Lung (tissue), 12 donors: ENCODE results near the gene GPATCH2. TPM values are rescaled to one million over a fixed set of nuclear protein-coding genes. Genes with fewer than 3 reads are reported as not detected.

Source experiments
- ATAC-seq: fragments of 200-7000 bp; cut with Tn5 transposase; one replicate; pipeline ENCODE4 v1.9.1; 2020; ENCODE audit warnings: moderate number of reproducible peaks; ENCODE audit not compliant: insufficient read depth, low FRiP score
- DNase-seq, 3 donors: peaks; one replicate each; pipeline ENCODE4 v3.0.0-alpha.2; 2013 to 2017
- H3K27ac ChIP-seq, 2 donors: one replicate each; pipeline ENCODE4 v1.5.1; 2013; ENCODE audit warnings: mild to moderate bottlenecking in 2 of 2, moderate library complexity in 2 of 2, control low read depth in 1 of 2, inconsistent platforms in 1 of 2, low read depth in 1 of 2, low read length in 1 of 2
- H3K27me3 ChIP-seq, 3 donors: one replicate each; pipeline ENCODE4 v1.5.1; 2013; ENCODE audit warnings: low read length in 2 of 3; ENCODE audit not compliant: control insufficient read depth in 3 of 3, insufficient read depth in 3 of 3
- H3K36me3 ChIP-seq, 4 donors: one replicate each; pipeline ENCODE4 v1.5.1; 2013; ENCODE audit warnings: low read length in 4 of 4, mild to moderate bottlenecking in 1 of 4, moderate library complexity in 1 of 4; ENCODE audit not compliant: control insufficient read depth in 4 of 4, insufficient read depth in 4 of 4
- H3K4me1 ChIP-seq, 5 donors: one replicate each; pipeline ENCODE4 v1.5.1; 2013; ENCODE audit warnings: low read length in 5 of 5, mild to moderate bottlenecking in 2 of 5, moderate library complexity in 1 of 5; ENCODE audit not compliant: control insufficient read depth in 5 of 5, insufficient read depth in 5 of 5
- H3K4me3 ChIP-seq: one replicate; pipeline ENCODE4 v1.5.1; 2013; ENCODE audit warnings: mild to moderate bottlenecking, control low read depth, moderate library complexity
- H3K9ac ChIP-seq, 2 donors: one replicate each; pipeline ENCODE4 v1.5.1; 2013; ENCODE audit warnings: low read length in 2 of 2, control low read depth in 1 of 2; ENCODE audit not compliant: insufficient read depth in 1 of 2
- H3K9me3 ChIP-seq, 4 donors: one replicate each; pipeline ENCODE4 v1.5.1; 2013; ENCODE audit warnings: low read length in 3 of 4, mild to moderate bottlenecking in 1 of 4, moderate library complexity in 1 of 4; ENCODE audit not compliant: control insufficient read depth in 4 of 4, insufficient read depth in 3 of 4
- WGBS, 2 donors: extraction: QIAGEN DNeasy Blood & Tissue Kit; methylation state at CpG; one replicate each; pipeline ENCODE4 v1.1.7; 2013; 5-methylcytosine and 5-hydroxymethylcytosine counted together
- polyA plus RNA-seq, 2 donors: library from polyadenylated mRNA; stranded (reverse); fragments of 200-250 nt; gene quantifications; one replicate each; pipeline ENCODE4 v1.2.1, GENCODE V29; 2013
- total RNA-seq, 2 donors: library from RNA; depleted of rRNA in 1 of 2; stranded (reverse); fragments of >200 nt in 1 of 2; gene quantifications; one replicate each; pipeline ENCODE4 v1.2.1, GENCODE V29; 2014 to 2021
- TF ChIP-seq, protein P1 (sequence below): IDR thresholded peaks from 2 replicates; pipeline ENCODE4 v1.5.1; 2012; ENCODE audit warnings: mild to moderate bottlenecking; ENCODE audit errors: control extremely low read depth, extremely low read depth
- donor health status: control.
- donor health status: control.
- donor health status: Bipolar disorder and iron deficiency.
- donor health status: healthy.
- donor health status: DM: yes; HTN: yes; CAD: no.

The GPATCH2 gene
- total and polyA plus RNA-seq, 4 donors: 3.2 to 31.0 (median 8.3) TPM

DNA sequence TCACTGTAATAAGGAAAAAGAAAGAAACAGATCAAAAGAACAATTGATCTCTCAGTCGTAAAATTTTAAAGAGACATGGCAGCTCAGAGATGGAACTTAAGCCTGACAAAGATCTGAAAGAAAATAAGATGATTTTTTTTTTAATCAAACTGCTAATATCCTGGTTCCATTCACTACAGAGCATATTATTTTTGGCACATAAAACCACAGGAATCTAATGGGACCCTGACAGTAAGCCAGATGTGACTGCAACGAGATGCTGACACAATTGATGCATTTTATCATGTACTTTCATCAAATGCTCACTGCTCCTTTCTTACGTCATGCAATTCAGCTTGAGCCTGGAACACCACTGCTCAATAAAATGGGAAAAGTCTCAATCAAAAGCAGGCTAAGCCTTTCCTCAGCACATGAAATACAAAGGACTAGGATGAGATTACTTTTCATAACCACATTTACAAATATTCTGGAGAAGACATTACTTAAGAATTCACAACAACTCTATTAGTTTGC lies 16.6 kb downstream of the GPATCH2 start:
- H3K36me3 ChIP-seq: peaks cover 0 to 10% (median 3%) of the 10 kb centered on the region in 4 donors
- TF ChIP-seq, protein P1, sequence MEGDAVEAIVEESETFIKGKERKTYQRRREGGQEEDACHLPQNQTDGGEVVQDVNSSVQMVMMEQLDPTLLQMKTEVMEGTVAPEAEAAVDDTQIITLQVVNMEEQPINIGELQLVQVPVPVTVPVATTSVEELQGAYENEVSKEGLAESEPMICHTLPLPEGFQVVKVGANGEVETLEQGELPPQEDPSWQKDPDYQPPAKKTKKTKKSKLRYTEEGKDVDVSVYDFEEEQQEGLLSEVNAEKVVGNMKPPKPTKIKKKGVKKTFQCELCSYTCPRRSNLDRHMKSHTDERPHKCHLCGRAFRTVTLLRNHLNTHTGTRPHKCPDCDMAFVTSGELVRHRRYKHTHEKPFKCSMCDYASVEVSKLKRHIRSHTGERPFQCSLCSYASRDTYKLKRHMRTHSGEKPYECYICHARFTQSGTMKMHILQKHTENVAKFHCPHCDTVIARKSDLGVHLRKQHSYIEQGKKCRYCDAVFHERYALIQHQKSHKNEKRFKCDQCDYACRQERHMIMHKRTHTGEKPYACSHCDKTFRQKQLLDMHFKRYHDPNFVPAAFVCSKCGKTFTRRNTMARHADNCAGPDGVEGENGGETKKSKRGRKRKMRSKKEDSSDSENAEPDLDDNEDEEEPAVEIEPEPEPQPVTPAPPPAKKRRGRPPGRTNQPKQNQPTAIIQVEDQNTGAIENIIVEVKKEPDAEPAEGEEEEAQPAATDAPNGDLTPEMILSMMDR: no peak
- H3K9ac ChIP-seq: no peak overlapping the region
- no peak overlapping the region for H3K27ac ChIP-seq
- DNase-seq (no peak), ATAC-seq (no peak)
- H3K4me3 ChIP-seq: no peak overlapping the region
- H3K27me3 ChIP-seq: no peaks in the 10 kb centered on the region
- no peaks in the 10 kb centered on the region for H3K4me1 ChIP-seq
- no peaks in the 10 kb centered on the region for H3K9me3 ChIP-seq
- WGBS, 2 donors: 77 to 89% methylated on average over 3 of the region's 3 CpGs

DNA sequence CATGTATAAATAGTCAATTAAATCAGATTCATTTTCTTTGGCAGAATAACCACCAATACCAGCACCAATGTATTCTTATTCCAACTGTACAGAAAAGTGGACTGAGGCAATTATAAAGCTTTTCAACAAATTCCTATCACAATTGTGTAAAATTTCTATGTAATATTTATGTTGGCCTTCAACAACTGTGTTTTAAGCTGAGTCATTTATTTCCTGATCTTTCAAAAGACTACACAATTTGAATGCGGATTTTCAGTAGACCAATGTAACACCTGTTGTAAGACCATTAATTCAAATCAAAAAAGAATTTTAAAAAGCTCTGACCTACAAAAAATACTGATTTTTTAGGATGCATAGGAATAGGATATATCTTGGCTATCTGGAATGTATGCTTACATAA lies 25.5 kb downstream of the GPATCH2 start:
- no peaks in the 10 kb centered on the region for H3K9me3 ChIP-seq
- H3K4me3 ChIP-seq: no peak overlapping the region
- H3K4me1 ChIP-seq: no peaks in the 10 kb centered on the region
- ATAC-seq: no peak
- TF ChIP-seq, protein P1: no peak
- WGBS, 2 donors: 86 to 87% methylated on average over 1 of the region's 1 CpG
- H3K9ac ChIP-seq: no peak overlapping the region
- no peak overlapping the region for H3K27ac ChIP-seq
- no peak for DNase-seq
- H3K27me3 ChIP-seq: no peaks in the 10 kb centered on the region
- H3K36me3 ChIP-seq: peaks cover 0 to 15% (median 4%) of the 10 kb centered on the region in 4 donors

DNA sequence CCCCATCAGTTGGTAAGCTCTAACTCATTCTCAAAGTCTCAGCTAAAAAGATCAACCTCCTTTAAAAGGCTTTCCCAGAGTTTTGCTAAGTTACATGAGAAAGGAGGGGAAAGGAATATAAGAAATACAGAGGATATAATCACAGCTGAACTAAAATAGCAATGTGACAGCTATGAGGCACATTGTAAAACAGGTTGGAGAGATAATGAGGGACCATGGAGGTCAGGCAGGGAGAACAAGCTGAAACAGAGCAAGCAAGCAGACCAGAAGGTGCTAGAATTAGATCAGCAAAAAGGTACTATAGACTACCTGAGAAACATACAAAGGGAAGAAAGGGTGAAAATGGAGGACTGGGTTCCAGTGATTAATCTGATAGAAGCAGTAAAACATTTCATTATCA lies 28.5 kb downstream of the GPATCH2 start:
- ATAC-seq: no peak
- H3K27ac ChIP-seq: no peak overlapping the region
- DNase-seq: no peak
- no peak overlapping the region for H3K4me3 ChIP-seq
- H3K9me3 ChIP-seq: no peaks in the 10 kb centered on the region
- H3K36me3 ChIP-seq: peaks cover 0 to 4% (median 1%) of the 10 kb centered on the region in 4 donors
- H3K4me1 ChIP-seq: no peaks in the 10 kb centered on the region
- H3K27me3 ChIP-seq: no peaks in the 10 kb centered on the region
- TF ChIP-seq, protein P1: no peak
- no peak overlapping the region for H3K9ac ChIP-seq

DNA sequence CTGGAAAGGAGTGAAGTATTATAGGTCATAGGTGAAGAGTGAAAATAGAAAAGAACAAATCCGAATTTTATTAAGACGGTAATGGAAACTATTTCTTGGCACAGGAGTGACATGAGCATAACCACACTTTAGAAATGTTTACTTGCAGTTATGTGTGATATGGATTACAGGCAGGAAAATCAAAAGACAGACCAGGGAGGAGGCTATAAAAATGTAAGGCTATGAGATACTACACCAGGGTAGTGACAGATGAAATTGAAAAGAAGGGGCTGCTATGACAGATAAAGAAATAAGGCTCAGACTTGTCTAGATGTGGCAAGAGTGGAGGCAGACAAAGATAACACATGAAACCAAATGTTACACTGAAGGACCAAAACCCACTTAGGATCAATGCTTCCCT lies 31.7 kb downstream of the GPATCH2 start:
- Histone ChIP-seq H3K27ac (no peak overlapping the region), H3K36me3 (peaks cover 0 to 2% (median under 1%) of the 10 kb centered on the region in 4 donors), H3K27me3 (no peaks in the 10 kb centered on the region), H3K9ac (no peak overlapping the region), H3K4me3 (no peak overlapping the region), H3K9me3 (no peaks in the 10 kb centered on the region), H3K4me1 (no peaks in the 10 kb centered on the region)
- WGBS, 2 donors: 75 to 82% methylated on average over 2 of the region's 2 CpGs
- DNase-seq: peak in 2 of 3 donors; percentile 17 to 35
- no peak for ATAC-seq
- TF ChIP-seq, protein P1: no peak
